ENCODE measurements around the gene TBC1D3B.
"Not testable (repeated sequence)": the region's sequence is repeated elsewhere in the genome, so short reads cannot be mapped to it uniquely, and the experiment has no call there.

The TBC1D3B gene

GRCh38 chr17:36176536-36176935 lies at the start of gene TBC1D3B:
TBC1D3B (minus strand) TSS chr17:36176636; CDS start chr17:36175050, 1,586 bp downstream.
- DNase-seq (ENCODE audit: low spot score) = not testable (repeated sequence)

DNA sequence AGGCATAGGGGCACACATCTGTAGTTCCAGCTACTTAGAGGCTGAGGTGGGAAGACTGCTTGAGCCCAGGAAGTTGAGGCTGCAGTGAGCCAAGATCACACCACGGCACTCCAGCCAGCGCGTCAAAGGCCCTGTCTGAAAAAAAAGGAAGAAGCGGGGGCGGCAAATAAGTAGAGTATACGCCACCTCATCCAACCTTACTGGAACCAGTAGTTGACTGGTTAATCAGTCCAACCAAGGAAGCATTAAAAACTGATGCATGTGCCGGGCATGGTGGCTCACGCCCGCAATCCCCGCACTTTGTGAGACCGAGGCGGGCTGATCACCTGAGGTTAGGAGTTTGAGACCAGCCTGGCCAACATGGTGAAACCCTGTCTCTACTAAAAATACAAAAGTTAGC lies 46.5 kb upstream of the TBC1D3B start:
- DNase-seq (ENCODE audit: low spot score) = not testable (repeated sequence)

GRCh38 chr17:36221581-36222100 lies 45.2 kb upstream of the TBC1D3B start:
- not testable (repeated sequence) for DNase-seq (ENCODE audit: low spot score)

DNA sequence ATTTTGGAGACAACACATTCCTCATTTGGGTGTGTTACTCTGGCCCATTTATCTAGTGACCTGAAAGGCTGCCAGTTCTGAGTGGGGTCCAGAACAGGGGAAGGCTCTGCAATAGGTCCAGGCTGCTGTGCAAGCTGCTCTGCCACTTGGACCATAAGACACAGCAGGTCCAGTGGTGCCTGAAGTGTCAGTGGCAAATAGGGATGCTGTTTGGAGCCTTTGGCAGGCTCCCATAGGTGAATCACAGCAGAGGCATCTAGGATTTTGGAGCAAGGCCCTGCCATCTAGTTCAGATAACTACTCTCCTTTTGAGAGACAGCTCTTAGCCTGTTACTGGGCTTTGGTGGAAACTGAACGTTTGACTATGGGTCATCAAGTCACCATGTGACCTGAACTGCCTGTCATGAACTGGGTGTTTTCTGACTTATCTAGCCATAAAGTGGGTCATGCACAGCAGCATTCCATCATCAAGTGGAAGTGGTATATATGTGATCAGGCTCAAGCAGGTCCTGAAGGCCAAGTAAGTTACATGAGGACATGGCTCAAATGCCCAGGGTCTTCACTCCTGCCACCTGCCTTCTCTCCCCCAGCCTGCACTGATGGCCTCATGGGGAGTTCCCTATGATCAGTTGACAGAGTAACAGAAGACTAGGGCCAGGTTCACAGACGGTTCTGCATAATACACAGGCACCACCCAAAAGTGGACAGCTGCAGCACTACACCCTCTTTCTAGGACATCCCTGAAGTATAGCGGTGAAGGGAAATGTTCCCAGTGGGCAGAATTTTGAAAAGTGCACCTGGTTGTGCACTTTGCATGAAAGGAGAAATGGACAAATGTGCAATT lies 44.5 kb upstream of the TBC1D3B start:
- not testable (repeated sequence) for DNase-seq (ENCODE audit: low spot score)

DNA sequence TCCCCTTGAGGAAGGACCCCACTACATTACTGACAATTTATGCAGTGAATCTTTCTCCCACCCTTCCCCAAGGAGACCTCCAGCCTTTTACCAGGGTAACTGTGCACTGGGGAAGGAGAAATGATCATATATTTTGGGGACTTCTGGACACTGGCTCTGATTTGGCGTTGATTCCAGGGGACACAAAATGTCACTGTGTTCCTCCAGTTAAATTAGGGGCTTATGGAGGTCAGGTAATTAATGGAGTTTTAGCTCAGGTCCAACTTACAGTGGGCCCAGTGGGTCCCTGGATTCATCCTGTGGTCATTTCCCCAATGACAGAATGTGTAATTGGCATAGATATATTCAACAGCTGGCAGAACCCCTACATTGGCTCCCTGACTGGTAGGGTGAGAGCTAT lies 43.1 kb upstream of the TBC1D3B start:
- not testable (repeated sequence) for DNase-seq (ENCODE audit: low spot score)

DNA sequence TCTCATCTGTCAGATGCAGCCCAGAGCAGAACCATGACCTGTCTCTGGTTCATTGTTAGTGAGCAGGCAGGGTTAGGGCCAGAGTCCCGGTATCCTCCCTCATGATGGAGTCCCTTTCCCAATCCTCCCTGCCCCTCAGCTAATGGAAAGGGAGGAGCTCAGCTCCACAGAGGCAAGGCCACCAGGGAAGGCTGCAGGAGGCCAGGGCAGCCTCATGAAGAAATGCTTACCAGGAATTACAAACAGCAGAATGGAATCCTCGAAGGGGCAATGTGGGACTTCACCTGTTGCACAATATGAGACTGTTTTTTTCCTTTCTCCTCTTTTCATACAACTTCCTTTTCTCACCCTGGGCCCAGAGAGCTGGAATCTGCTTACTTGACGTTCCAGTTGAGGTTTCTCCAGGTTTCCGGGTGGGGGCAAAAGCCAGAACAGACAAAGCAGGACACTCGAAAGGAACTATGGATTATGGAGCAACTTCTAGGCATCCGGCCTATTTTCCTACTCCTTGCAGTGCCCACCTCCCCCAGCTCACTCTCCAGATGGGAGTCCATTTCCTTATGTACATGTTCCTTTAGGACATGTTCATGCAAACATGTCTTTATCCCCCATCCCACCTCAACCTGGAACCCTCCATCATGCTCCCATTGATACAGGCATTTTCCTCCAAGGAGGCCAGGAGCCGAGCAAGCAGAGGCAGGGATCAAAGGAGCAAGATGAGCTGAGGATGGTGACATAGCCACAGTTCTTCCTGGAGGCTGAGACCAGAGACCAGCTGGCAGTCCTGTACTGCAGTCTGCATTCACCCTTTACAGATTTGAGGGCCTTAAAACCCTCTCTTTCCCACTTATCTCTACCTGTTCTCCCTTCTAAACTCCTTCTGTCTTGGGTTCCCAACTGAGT lies 39.2 kb upstream of the TBC1D3B start:
- not testable (repeated sequence) for DNase-seq (ENCODE audit: low spot score)

DNA sequence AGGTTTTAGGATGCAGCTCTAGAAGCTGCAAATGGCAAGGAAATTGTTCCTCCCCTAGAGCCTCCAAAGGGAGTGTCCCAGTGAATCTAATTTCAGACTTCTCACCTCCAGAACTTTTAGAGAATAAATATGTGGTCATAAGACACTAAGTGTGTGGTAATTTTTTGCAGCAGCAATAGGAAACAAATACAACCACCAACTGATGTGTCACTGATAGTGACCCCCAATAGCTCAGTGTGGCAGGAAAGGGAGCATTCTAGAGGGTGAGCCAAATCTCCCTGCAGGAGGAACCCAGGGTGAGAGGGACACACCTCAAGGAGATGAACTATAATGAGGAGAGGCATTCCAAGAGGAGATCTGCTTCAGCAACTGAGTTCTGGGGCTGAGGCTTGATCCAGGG lies 38.5 kb upstream of the TBC1D3B start:
- no peak for DNase-seq (ENCODE audit: low spot score)

DNA sequence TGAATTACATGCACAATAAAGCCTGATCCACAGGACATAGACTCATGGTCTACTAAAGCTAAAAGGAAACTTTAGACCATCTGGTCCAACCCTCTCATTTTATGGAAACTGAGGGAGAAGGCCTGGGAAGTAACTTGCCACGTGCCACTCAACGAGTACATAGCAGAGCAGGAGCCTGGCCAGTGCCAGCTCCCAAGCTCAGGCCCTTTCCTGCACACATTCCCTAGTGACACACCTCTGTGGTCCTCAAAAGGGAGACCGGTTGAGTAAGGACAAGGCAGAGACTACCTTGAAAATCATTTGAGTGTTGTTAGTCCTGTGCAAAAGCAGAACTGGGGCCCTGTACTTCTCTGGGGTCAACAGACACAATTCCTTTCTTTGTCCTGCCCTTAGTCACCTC lies 37.3 kb upstream of the TBC1D3B start:
- DNase-seq (ENCODE audit: low spot score) = no peak

DNA sequence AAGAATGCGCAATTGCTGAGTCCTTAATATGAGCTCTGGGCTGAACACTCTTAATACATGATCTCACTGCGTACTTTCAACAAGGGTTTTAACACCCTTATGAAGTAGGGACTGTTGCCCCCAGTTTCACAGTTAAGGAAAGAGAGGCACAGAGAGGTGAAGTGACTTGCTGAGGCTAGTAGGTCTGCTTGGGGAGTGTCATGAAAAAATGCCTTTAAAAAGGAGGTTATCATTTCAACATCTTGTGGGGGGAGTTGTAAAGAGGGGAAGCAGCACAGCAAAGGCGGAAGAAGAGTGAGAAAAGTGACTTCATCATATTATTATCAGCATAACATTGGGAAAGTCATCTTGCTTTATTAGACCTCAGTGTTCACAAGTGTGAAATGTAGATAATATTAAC lies 36.5 kb upstream of the TBC1D3B start:
- DNase-seq (ENCODE audit: low spot score) = no peak

DNA sequence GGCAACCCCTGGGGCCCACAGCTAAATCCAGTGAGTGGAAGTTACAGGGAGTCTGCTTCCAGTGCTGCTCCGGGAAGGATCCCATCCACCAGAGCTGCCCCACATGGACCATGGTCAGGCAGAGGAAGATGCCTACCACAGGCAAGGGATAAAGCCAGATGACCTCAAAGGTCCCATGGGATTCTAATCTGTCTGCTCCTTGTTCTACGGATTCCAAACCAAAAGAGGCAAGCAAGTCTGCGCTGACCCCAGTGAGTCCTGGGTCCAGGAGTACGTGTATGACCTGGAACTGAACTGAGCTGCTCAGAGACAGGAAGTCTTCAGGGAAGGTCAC lies 35.8 kb upstream of the TBC1D3B start:
- DNase-seq (ENCODE audit: low spot score) = no peak

DNA sequence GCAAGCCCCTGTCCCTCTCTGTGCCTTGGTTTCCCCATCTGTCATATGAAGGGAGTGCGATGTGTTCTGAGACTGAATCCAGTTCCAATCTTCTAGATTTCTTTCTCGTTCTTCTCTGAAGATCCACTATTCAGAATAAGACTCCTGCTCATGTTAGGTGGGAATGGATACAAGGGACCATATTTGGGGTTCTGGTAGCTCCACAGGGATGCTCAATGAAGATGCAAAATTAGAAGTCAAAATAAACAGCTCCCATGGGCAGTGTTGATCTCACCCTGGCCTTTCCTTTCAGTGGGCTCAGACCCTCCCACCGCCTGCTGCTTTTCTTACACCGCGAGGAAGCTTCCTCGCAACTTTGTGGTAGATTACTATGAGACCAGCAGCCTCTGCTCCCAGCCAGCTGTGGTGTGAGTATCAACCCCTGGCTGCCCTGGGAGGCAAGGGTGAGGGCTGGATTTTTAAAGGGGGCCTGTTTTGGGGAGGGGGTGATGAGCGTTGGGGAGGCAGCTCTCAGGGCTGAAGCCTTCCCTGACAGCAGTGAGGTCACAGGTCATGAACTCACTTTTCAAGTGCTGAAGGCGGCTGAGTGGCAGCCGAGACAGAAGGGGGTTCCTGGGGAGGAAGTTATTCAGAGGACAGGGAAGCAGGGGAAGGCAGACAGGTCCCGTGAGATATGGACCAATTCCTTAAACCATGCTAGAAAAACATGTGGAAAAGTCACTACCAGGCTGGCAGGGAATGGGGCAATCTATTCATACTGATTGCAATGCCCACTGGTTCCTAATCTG lies 35.2 kb upstream of the TBC1D3B start:
- DNase-seq (ENCODE audit: low spot score) = not testable (repeated sequence)

DNA sequence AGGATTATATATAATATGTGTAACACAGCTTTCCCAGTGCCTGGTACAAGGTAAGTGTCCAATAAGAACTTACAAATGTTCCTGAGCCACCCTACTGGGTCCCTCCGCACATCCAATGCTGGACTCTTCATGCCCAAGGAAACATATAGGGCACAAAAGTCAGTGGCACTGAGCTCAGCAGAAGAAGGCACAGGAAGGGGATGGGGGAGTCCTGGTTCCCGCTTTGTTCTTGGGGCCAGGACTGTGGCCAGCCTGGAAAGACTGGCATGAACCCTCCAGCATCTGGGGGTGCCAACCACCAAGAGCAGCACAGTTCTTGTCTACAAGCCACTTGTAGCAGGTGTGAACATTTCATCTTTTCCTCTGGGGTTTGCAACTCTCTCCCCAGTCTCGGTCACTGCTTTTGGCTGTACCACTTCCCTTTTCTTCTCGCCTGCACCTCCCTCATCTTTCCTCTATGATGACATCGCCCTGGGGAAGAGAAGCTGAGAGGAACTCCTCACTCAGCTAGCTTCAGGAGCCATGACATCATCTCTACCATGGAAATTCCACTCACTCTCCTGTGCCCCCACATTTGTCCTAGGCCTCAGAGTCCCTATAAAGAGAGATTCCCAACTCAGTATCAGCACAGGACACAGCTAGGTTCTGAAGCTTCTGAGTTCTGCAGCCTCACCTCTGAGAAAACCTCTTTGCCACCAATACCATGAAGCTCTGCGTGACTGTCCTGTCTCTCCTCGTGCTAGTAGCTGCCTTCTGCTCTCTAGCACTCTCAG lies 34.2 kb upstream of the TBC1D3B start, which contains the start of gene CCL4L2:
CCL4L2 (plus strand) TSS at position 625 of the 773 bp plus-strand sequence.
- not testable (repeated sequence) for DNase-seq (ENCODE audit: low spot score)

- no peak for DNase-seq (ENCODE audit: low spot score)
These were observed 33.1 kb upstream of the TBC1D3B start for GRCh38 chr17:36209575-36209974.

- DNase-seq (ENCODE audit: low spot score) = not testable (repeated sequence)
These were observed 30.9 kb upstream of the TBC1D3B start for GRCh38 chr17:36207383-36207782.

DNA sequence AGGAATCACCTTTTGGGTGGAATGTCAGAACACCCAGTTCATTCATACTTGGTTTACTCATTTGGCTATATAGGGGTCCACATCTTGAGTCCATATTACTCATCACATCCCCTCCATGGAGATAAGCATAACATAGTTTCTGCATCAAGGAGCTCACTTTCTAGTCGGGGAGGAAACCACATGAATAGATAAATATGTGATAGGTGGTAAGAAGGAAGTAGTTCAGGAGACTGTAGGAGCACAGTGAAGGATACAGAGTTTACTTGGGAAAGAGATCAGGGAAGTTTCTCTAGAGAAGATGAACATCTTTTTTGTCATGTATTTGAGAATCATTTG lies 30.0 kb upstream of the TBC1D3B start:
- DNase-seq (ENCODE audit: low spot score) = not testable (repeated sequence)

GRCh38 chr17:36205637-36206485 lies 29.4 kb upstream of the TBC1D3B start:
- no peak for DNase-seq (ENCODE audit: low spot score)

- no peak for DNase-seq (ENCODE audit: low spot score)
These were observed 28.5 kb upstream of the TBC1D3B start for GRCh38 chr17:36204724-36205500.

DNA sequence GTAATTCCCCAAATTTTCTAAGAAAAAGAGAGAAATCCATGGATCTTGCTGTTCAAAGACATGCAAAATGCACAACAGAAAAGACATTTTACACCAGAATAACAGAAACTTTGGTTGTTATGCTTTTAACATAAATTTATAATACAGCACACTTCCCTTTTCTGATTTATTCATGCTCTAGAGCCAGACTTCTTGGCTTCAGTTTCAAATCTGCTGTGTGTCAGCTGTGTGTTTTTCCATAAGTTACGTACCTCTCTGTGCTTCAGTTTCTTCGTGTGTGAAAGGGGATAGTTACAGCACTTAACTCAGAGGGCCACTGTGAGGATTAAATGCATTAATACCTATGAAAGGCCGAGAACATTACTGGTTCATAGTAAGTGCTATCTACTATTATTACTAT lies 26.9 kb upstream of the TBC1D3B start:
- DNase-seq (ENCODE audit: low spot score) = no peak

DNA sequence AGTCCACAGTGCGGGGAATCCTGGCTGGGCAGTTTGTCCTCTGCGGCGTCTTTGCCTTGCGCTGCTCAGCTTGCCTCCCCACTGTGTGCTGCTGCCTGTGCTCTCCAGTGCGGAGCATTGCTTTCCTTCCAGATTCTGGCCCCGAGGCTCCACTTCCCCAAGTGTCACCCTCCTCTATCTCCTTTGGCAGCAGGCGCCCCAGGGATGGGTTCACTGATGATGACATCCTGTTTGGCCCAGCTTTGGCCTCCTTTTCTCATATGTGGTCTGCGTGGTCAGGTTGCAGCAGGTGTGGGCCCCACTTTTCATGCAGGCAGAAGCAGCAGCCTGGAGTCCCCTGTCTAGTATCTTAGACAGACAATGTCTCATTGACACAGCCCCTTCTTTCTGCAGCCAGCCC lies 25.1 kb upstream of the TBC1D3B start:
- DNase-seq (ENCODE audit: low spot score) = not testable (repeated sequence)

Data from putamen (tissue), 1 donor.